Osteocyte (in vitro differentiated cells): Measurements from ENCODE around the gene MTFMT. TPM values are rescaled to one million over a fixed set of nuclear protein-coding genes. Genes with fewer than 3 reads are reported as not detected.

Source experiments
- DNase-seq: peaks from one replicate; pipeline ENCODE4 v3.0.0; 2021; ENCODE audit warnings: mixed read lengths; ENCODE audit not compliant: unreplicated experiment; ENCODE audit errors: extremely low spot score
- H3K27ac Mint-ChIP-seq: one replicate; pipeline ENCODE4 v1.8.0; 2021; ENCODE audit warnings: mild to moderate bottlenecking, mixed read lengths; ENCODE audit not compliant: unreplicated experiment
- H3K27me3 Mint-ChIP-seq: one replicate; pipeline ENCODE4 v1.8.0; 2021; ENCODE audit warnings: mixed read lengths; ENCODE audit not compliant: unreplicated experiment
- H3K36me3 Mint-ChIP-seq: one replicate; pipeline ENCODE4 v1.8.0; 2021; ENCODE audit warnings: mixed read lengths; ENCODE audit not compliant: unreplicated experiment
- H3K4me1 Mint-ChIP-seq: one replicate; pipeline ENCODE4 v1.8.0; 2021; ENCODE audit warnings: mixed read lengths; ENCODE audit not compliant: unreplicated experiment
- H3K4me3 Mint-ChIP-seq: one replicate; pipeline ENCODE4 v1.8.0; 2021; ENCODE audit warnings: mild to moderate bottlenecking, moderate library complexity, mixed read lengths; ENCODE audit not compliant: unreplicated experiment
- H3K9me3 Mint-ChIP-seq: one replicate; pipeline ENCODE4 v1.8.0; 2021; ENCODE audit warnings: mixed read lengths; ENCODE audit not compliant: unreplicated experiment
- CTCF ChIP-seq: fragments of 200-600 bp; sonication (generic); IDR thresholded peaks from 2 replicates; pipeline ENCODE4 v1.5.0; 2021; ENCODE audit warnings: antibody characterized with exemption, mild to moderate bottlenecking, moderate library complexity
- total RNA-seq: library from RNA; stranded (reverse); gene quantifications from 2 replicates; pipeline ENCODE4 v1.2.1, GENCODE V29; 2021

MTFMT gene
- total RNA-seq, 1 donor from 2014 or later, result 16.3 TPM

DNA sequence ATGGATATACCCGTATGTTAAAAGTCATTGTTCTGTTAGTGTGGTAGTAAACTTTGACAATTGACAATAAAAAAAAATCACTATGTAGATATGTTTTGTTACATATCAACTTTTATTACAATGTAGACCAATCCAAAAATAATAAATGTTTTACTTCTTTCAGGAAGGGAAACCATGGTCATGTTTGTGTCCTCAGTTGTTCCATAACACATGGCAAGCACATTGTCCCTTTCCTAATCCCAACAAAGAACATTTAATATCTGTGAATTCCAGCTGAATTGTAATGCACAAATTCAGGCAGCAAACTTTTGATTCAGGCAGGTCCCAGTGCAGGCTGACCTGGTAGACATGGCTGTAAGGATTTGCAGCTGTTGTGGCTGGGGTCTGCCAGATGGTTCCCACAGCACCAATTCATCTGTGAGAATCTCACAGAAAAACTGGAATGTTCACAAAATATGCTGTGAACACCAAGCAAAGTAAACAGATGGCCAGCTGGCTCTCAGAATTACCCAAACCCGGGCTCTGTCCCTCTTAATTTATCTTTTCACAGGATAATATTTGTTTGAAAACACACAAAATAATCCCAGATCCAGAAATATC, 37.8 kb downstream of the MTFMT start:
- no peak for DNase-seq
- Mint-ChIP-seq H3K36me3 (peaks cover 4% of the 10 kb centered on the region), H3K9me3 (no peaks in the 10 kb centered on the region), H3K4me1 (peaks cover 46% of the 10 kb centered on the region), H3K27ac (peak overlapping the region; percentile 47), H3K4me3 (no peak overlapping the region), H3K27me3 (no peaks in the 10 kb centered on the region)
- no peak for TF ChIP-seq CTCF

DNA sequence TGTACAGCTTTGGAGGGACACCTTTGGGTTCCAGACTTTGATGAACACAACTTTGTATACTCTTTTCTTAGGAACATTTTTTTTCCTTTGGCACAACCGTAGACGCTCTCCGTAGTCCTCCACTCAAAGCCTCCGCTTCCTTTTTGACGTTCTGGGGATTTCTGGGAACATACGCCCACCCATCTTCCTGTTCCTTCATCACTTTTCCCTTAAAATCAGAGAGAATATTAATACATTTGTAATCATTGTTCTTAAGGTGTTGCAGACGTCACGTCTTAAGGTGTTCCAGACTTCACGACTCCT, 39.3 kb downstream of the MTFMT start:
- H3K9me3 Mint-ChIP-seq, result no peaks in the 10 kb centered on the region

DNA sequence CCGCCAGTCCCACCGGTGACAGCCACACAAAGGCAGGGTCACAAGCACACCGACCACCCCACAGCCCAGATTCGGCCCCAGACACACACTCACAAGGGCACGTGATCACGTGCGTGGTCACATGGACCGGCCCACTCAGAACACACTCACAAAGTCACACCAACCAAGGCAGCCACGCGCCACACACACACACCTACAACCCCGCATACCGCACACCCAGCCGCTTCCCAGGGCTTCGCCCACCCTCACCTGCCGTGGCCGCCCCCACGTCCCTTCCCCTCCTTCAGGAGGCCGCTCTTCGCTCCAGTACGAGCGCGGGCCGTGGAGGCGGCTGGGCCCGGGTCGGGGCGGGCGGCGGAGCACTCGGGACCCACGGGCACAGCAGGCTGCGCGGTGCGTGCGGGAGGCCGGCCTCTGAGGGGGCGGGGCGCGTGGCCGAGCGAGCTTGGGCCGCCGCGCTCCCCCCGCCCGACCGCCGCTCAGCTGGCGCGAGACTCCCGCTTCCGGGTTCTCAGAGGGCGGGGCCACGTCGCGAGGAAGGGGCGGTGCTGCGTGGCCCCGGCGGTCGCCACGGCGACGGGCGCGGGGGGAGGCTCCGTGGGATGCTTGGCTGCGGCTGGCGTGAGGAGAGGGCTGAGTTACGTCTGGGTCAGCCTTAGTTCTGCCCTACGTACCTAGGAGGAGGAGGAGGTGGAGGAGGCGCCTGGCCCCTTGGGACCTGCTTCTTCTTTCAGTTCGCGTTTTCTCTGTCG, 39.8 kb downstream of the MTFMT start, which contains the start of gene SPG21:
SPG21 (minus strand) TSS at position 499 of the 752 bp plus-strand sequence. CDS start 6,345 bp downstream, outside the sequence.
- TF ChIP-seq CTCF, result no peak
- DNase-seq, result peak; percentile 98
- no peaks in the 10 kb centered on the region for H3K9me3 Mint-ChIP-seq
- H3K4me3 Mint-ChIP-seq, result peak within 1 kb of the TSS; percentile 93
- H3K27ac Mint-ChIP-seq, result peak within 1 kb of the TSS; percentile 96
- H3K27me3 Mint-ChIP-seq, result no peaks in the 10 kb centered on the region
- H3K4me1 Mint-ChIP-seq, result peaks cover 58% of the 10 kb centered on the region
- peaks cover 7% of the 10 kb centered on the region for H3K36me3 Mint-ChIP-seq

More for the DNA sequence above, 39.3 kb downstream of the MTFMT start:
- H3K36me3 Mint-ChIP-seq, result peaks cover 7% of the 10 kb centered on the region
- peak overlapping the region; percentile 89 for H3K4me3 Mint-ChIP-seq
- H3K27me3 Mint-ChIP-seq, result no peaks in the 10 kb centered on the region
- TF ChIP-seq CTCF, result no peak
- H3K27ac Mint-ChIP-seq, result peak overlapping the region; percentile 95
- no peak for DNase-seq
- H3K4me1 Mint-ChIP-seq, result peaks cover 53% of the 10 kb centered on the region

GRCh38 chr15:64987136-64987535, 42.3 kb downstream of the MTFMT start:
- no peaks in the 10 kb centered on the region for H3K9me3 Mint-ChIP-seq
- TF ChIP-seq CTCF, result no peak
- H3K4me3 Mint-ChIP-seq, result peak overlapping the region; percentile 34
- DNase-seq, result no peak
- H3K27me3 Mint-ChIP-seq, result no peaks in the 10 kb centered on the region
- H3K27ac Mint-ChIP-seq, result no peak overlapping the region
- peaks cover 64% of the 10 kb centered on the region for H3K4me1 Mint-ChIP-seq
- peaks cover 7% of the 10 kb centered on the region for H3K36me3 Mint-ChIP-seq

DNA sequence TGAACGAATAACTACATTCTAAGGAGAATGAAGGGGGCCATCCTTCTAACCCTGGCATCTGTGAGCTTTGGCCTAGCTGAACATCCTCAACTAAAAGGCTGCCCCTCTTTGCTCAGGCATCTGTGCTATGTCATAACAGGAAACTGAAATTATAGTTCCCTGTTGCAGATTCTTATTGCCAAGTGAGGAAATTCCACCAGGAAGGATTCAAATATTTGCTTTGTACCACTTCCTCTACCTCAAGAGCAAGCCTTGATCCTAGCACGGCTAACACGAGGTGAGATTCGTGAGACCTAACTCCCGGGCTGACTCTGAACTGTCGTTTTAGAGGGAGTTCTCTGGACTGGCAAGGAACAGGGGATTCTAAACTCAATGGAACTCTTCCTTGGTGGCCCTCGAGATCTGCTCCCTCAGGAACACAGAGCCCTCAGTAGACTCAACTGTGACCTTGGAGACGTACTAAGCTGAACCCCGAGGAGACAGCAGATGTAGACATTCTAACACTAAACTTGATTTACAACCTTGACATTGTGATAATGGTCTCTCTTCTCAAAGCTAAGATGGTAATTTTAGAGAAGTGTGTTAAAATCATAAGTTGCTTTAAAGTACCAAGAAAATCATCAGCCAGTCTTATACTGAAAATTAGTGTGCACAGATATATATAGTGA, 43.9 kb downstream of the MTFMT start:
- Mint-ChIP-seq H3K4me3 (no peak overlapping the region), H3K4me1 (peaks cover 57% of the 10 kb centered on the region), H3K27ac (peak overlapping the region; percentile 89), H3K27me3 (no peaks in the 10 kb centered on the region), H3K9me3 (no peaks in the 10 kb centered on the region), H3K36me3 (peaks cover 12% of the 10 kb centered on the region)
- no peak for TF ChIP-seq CTCF
- DNase-seq, result no peak
